Smooth muscle cell (in vitro differentiated cells): Measurements from ENCODE around the gene UBQLNL. TPM values are rescaled to one million over a fixed set of nuclear protein-coding genes. Genes with fewer than 3 reads are reported as not detected.

Experiments
- DNase-seq: peaks from one replicate; lab custom pipeline; 2025; ENCODE audit not compliant: unreplicated experiment; lab: John Stamatoyannopoulos, UW
- H2AFZ ChIP-seq: fragments of 200-600 bp; sonication (generic); 2 replicates; pipeline ENCODE4 v1.6.0; 2016; ENCODE audit warnings: antibody characterized with exemption, low read depth, mild to moderate bottlenecking
- H3F3A ChIP-seq: fragments of 200-600 bp; sonication (generic); 2 replicates; pipeline ENCODE4 v1.6.0; 2017; ENCODE audit warnings: antibody characterized with exemption, low read depth
- H3K27ac ChIP-seq: fragments of 200-600 bp; sonication (generic); 2 replicates; pipeline ENCODE4 v1.5.1; 2016; ENCODE audit warnings: low read depth, mild to moderate bottlenecking
- H3K27me3 ChIP-seq: fragments of 200-600 bp; sonication (generic); 2 replicates; pipeline ENCODE4 v1.6.1; 2016; ENCODE audit warnings: low read depth, mild to moderate bottlenecking
- H3K36me3 ChIP-seq: fragments of 200-600 bp; sonication (generic); 2 replicates; pipeline ENCODE4 v1.5.1; 2016; ENCODE audit warnings: low read depth
- H3K4me1 ChIP-seq: fragments of 200-600 bp; sonication (generic); 2 replicates; pipeline ENCODE4 v1.5.1; 2016; ENCODE audit warnings: low read depth
- H3K4me2 ChIP-seq: fragments of 200-600 bp; sonication (generic); 2 replicates; pipeline ENCODE4 v1.6.0; 2016; ENCODE audit warnings: mild to moderate bottlenecking
- H3K4me3 ChIP-seq: fragments of 200-600 bp; sonication (generic); 2 replicates; pipeline ENCODE4 v1.5.1; 2016; ENCODE audit warnings: mild to moderate bottlenecking
- H3K79me2 ChIP-seq: fragments of 200-600 bp; sonication (generic); 2 replicates; pipeline ENCODE4 v1.6.0; 2016; ENCODE audit warnings: low read depth, mild to moderate bottlenecking
- H3K9ac ChIP-seq: fragments of 200-600 bp; sonication (generic); 2 replicates; pipeline ENCODE4 v1.6.0; 2016; ENCODE audit warnings: low read depth
- H3K9me3 ChIP-seq: fragments of 200-600 bp; sonication (generic); replicated peaks from 2 replicates; pipeline ENCODE4 v1.5.1; 2016; ENCODE audit warnings: low read depth
- H4K20me1 ChIP-seq: fragments of 200-600 bp; sonication (generic); 2 replicates; pipeline ENCODE4 v1.6.0; 2016; ENCODE audit warnings: low read depth
- CTCF ChIP-seq: fragments of 200-600 bp; sonication (generic); IDR thresholded peaks from 2 replicates; pipeline ENCODE4 v1.5.1; 2017; ENCODE audit warnings: borderline replicate concordance, mild to moderate bottlenecking, antibody characterized with exemption; ENCODE audit not compliant: insufficient read depth, poor library complexity, severe bottlenecking
- WGBS: methylation state at CpG from one replicate; pipeline ENCODE4 v1.1.7; 2016; ENCODE audit warnings: low lambda C conversion rate; 5-methylcytosine and 5-hydroxymethylcytosine counted together
- polyA plus RNA-seq: library from polyadenylated mRNA; unstranded; fragments of >200 nt; fragmentation: Nextera tagmentation; extraction: Ambion mirVana; gene quantifications from 2 replicates; pipeline ENCODE4 v1.2.1, GENCODE V29; 2016
- total RNA-seq: library from RNA; depleted of rRNA; stranded (reverse); fragments of >200 nt; gene quantifications from 2 replicates; pipeline ENCODE4 v1.2.3, GENCODE V29; 2014

The UBQLNL gene
- total and polyA plus RNA-seq, 2 experiments from 2014 or later = 0.58 TPM; not detected in 1

DNA sequence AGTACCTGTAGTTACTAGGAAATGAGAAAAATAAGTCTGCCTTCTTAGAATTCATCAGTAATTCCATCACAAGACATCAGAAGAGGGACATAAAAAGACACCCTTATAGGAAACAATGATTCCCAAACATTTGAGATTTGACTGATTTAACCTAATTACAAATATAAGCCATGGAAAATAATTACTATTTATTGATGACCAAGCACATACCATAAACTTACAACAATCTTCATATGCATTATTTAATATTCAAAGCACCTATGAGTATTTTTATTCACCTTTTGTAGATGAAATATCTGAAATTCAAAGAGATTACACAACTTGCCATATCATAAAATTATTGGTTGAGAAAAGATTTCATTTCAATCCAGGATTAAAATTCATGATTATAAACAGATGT lies 42.6 kb downstream of the UBQLNL start:
- H3K36me3 ChIP-seq = no peaks in the 10 kb centered on the region
- H2AFZ ChIP-seq = no peak overlapping the region
- H3K4me3 ChIP-seq = no peak overlapping the region
- no peak overlapping the region for H3K27ac ChIP-seq
- no peaks in the 10 kb centered on the region for H3K27me3 ChIP-seq
- H3K9me3 ChIP-seq = no peaks in the 10 kb centered on the region
- no peaks in the 10 kb centered on the region for H3K79me2 ChIP-seq
- H3K4me2 ChIP-seq = no peak overlapping the region
- no peak for TF ChIP-seq CTCF
- H4K20me1 ChIP-seq = no peaks in the 10 kb centered on the region
- no peak overlapping the region for H3K9ac ChIP-seq
- no peaks in the 10 kb centered on the region for H3F3A ChIP-seq
- DNase-seq = no peak
- H3K4me1 ChIP-seq = no peaks in the 10 kb centered on the region

DNA sequence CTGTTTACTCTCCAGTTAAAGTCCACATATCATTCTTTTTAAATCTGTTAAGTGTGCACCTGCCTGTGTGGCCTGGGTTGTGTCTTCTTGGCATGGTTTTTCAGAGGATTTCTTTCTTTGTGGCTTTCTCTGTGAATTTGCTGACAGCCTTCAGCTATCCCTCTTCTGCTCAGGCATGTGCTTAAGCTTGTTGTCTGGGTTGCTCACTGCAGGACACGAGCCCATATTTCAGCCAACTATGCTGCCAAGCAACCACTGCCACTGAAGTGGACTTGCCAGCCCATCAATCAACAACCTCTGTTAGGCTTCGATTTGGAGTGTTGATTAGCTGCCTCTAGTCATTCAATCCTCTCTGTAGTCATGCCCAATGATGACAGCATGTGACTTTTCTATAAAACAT lies 49.0 kb downstream of the UBQLNL start:
- Histone ChIP-seq H3F3A (no peaks in the 10 kb centered on the region), H2AFZ (no peak overlapping the region), H3K4me2 (no peak overlapping the region), H3K79me2 (no peaks in the 10 kb centered on the region), H3K9ac (no peak overlapping the region), H3K9me3 (no peaks in the 10 kb centered on the region), H3K4me1 (no peaks in the 10 kb centered on the region), H3K4me3 (no peak overlapping the region), H3K36me3 (no peaks in the 10 kb centered on the region), H3K27me3 (no peaks in the 10 kb centered on the region), H3K27ac (no peak overlapping the region), H4K20me1 (no peaks in the 10 kb centered on the region)
- no peak for TF ChIP-seq CTCF
- WGBS = 84% methylated on average over 2 of the region's 2 CpGs
- no peak for DNase-seq

Other genes with a start within 250 kb of the UBQLNL start
- not detected in 2 replicates for gene HBE1, start 246.8 kb downstream of the UBQLNL start, total RNA-seq
- gene HBE1, start 246.8 kb downstream of the UBQLNL start, polyA plus RNA-seq = 0.73 TPM in 1 of 2 replicates, not detected in the other
- not detected in 2 replicates for gene OR51B4, start 214.8 kb downstream of the UBQLNL start, total RNA-seq
- not detected in 2 replicates for gene OR51B4, start 214.8 kb downstream of the UBQLNL start, polyA plus RNA-seq
- gene OR51B2, start 192.4 kb downstream of the UBQLNL start, total RNA-seq = not detected in 2 replicates
- not detected in 2 replicates for gene OR51B2, start 192.4 kb downstream of the UBQLNL start, polyA plus RNA-seq
- 0.09 and 0.54 TPM in 2 replicates for gene OR51B5, start 173.2 kb downstream of the UBQLNL start, total RNA-seq
- not detected in 2 replicates for gene OR51B5, start 173.2 kb downstream of the UBQLNL start, polyA plus RNA-seq
- not detected in 2 replicates for gene OR51B6, start 165.2 kb downstream of the UBQLNL start, total RNA-seq
- gene OR51B6, start 165.2 kb downstream of the UBQLNL start, polyA plus RNA-seq = not detected in 2 replicates
- gene OR51M1, start 132.9 kb downstream of the UBQLNL start, total RNA-seq = not detected in 2 replicates
- not detected in 2 replicates for gene OR51M1, start 132.9 kb downstream of the UBQLNL start, polyA plus RNA-seq
- gene OR51Q1, start 94.6 kb downstream of the UBQLNL start, total RNA-seq = not detected in 2 replicates
- gene OR51Q1, start 94.6 kb downstream of the UBQLNL start, polyA plus RNA-seq = not detected in 2 replicates
- not detected in 2 replicates for gene OR51I1, start 75.2 kb downstream of the UBQLNL start, total RNA-seq
- not detected in 2 replicates for gene OR51I1, start 75.2 kb downstream of the UBQLNL start, polyA plus RNA-seq
- gene OR51I2, start 67.4 kb downstream of the UBQLNL start, total RNA-seq = not detected in 2 replicates
- not detected in 2 replicates for gene OR51I2, start 67.4 kb downstream of the UBQLNL start, polyA plus RNA-seq
- not detected in 2 replicates for gene OR52D1, start 28.0 kb downstream of the UBQLNL start, total RNA-seq
- not detected in 2 replicates for gene OR52D1, start 28.0 kb downstream of the UBQLNL start, polyA plus RNA-seq
- 0.13 and 0.27 TPM in 2 replicates for gene UBQLN3, start 6.7 kb downstream of the UBQLNL start, total RNA-seq
- 0.45 TPM in 1 of 2 replicates, not detected in the other for gene UBQLN3, start 6.7 kb downstream of the UBQLNL start, polyA plus RNA-seq
- gene OR52H1, start 31.8 kb upstream of the UBQLNL start, total RNA-seq = not detected in 2 replicates
- not detected in 2 replicates for gene OR52H1, start 31.8 kb upstream of the UBQLNL start, polyA plus RNA-seq
- not detected in 2 replicates for gene OR52B6, start 64.2 kb upstream of the UBQLNL start, total RNA-seq
- not detected in 2 replicates for gene OR52B6, start 64.2 kb upstream of the UBQLNL start, polyA plus RNA-seq
- 5.6 and 10.0 TPM in 2 replicates for gene TRIM6, start 79.9 kb upstream of the UBQLNL start, total RNA-seq
- 3.7 and 11.7 TPM in 2 replicates for gene TRIM6, start 79.9 kb upstream of the UBQLNL start, polyA plus RNA-seq
- gene TRIM34, start 108.3 kb upstream of the UBQLNL start, total RNA-seq = 6.7 and 7.5 TPM in 2 replicates
- 4.1 and 6.3 TPM in 2 replicates for gene TRIM34, start 108.3 kb upstream of the UBQLNL start, polyA plus RNA-seq
- 22.2 and 27.6 TPM in 2 replicates for gene TRIM5, start 168.4 kb upstream of the UBQLNL start, total RNA-seq
- 16.4 and 18.0 TPM in 2 replicates for gene TRIM5, start 168.4 kb upstream of the UBQLNL start, polyA plus RNA-seq
- 34.4 and 41.1 TPM in 2 replicates for gene TRIM22, start 173.1 kb upstream of the UBQLNL start, total RNA-seq
- gene TRIM22, start 173.1 kb upstream of the UBQLNL start, polyA plus RNA-seq = 26.1 and 33.4 TPM in 2 replicates
- not detected in 2 replicates for gene OR56B1, start 219.7 kb upstream of the UBQLNL start, total RNA-seq
- not detected in 2 replicates for gene OR56B1, start 219.7 kb upstream of the UBQLNL start, polyA plus RNA-seq
- 0.40 and 1.9 TPM in 2 replicates for gene OR52N4, start 237.5 kb upstream of the UBQLNL start, total RNA-seq
- not detected in 2 replicates for gene OR52N4, start 237.5 kb upstream of the UBQLNL start, polyA plus RNA-seq